NCI-H2081 (cell line): ENCODE measurements around the gene CCDC181.

ENCODE experiments used
- DNase-seq, 2 experiments: peaks; one replicate each; lab custom pipeline; 2025; lab: John Stamatoyannopoulos, UW

Gene CCDC181

DNA sequence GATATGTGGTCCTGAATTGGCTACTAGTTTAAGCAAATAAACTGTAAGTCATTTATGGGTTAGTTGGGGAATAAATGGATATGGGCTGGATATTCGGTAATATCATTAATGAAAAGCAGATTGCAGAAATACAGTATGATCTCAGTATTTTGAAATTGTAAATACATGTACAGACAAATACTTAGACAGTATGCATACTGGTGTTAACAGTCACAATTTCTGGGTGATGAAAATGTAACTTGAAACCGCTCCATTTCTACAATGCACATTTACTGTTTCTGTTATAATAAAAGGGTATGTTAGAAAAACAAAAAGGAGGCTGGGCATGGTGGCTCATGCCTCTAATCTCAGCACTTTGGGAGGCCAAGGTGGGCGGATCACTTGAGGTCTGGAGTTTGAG lies 31.3 kb downstream of the CCDC181 start:
- DNase-seq: no peak

GRCh38 chr1:169392406-169392805 lies 34.9 kb downstream of the CCDC181 start:
- no peak for DNase-seq

- DNase-seq: no peak
These were observed 37.0 kb downstream of the CCDC181 start for GRCh38 chr1:169390303-169390702.

DNA sequence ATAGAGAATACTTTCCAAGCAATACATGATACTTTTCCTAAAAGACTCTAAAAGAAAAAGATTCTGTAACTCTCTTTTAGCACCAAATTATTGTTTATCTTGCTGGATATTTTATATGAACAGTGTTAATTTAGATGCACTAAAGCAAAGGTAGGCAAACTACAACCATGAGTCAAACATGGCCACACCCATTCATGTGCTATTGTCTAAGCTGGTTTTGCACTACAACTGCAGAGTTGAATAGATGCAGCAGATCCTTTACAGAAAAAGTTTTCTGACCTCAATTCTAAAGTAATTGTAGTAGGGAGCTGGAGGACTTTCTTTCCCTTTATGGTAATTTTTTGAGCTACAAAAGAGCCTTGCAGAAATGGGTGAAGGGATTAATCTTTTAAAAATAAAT lies 39.9 kb downstream of the CCDC181 start:
- no peak for DNase-seq

GRCh38 chr1:169383449-169383848 lies 43.8 kb downstream of the CCDC181 start:
- DNase-seq: no peak

GRCh38 chr1:169381162-169381561 lies 46.1 kb downstream of the CCDC181 start:
- no peak for DNase-seq

DNA sequence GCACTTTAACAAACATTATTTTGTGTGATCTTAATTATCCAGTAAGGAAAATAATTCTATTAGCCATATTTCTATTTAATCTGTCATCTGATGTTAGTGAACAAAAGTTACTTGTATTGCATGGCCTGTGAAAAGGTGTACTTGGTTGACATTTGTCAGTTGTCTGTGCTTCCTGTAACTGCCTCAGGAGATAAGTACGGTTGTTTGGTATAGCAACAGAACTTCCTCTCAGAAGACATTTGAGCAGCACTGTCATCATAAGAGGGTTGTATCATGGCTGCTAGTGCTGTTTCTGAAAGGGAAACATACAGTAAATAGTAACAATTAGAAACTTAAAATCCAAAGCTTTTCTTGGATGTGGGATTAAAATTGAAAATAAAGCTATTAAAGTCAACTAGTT lies 55.9 kb downstream of the CCDC181 start:
- DNase-seq: no peak

DNA sequence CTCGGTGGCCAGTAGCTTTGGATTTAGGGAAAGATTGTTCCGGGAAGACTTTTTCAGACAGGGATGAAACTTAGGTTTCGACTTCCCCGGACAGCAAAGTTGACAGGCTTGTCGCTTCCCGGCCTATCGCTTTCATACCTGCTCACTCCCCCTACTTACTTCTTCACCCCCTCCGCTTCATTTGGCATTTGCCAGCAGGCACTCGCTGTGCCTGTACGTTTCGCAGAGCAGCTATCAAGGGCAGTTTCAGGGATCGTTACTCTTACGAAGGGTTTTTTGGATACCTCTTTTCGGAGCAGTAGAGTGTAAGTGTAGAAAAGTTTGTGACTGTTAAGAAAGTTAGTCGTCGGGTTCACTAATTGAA lies 58.9 kb downstream of the CCDC181 start:
- peak in 1 of 2 experiments; percentile 42 for DNase-seq

DNA sequence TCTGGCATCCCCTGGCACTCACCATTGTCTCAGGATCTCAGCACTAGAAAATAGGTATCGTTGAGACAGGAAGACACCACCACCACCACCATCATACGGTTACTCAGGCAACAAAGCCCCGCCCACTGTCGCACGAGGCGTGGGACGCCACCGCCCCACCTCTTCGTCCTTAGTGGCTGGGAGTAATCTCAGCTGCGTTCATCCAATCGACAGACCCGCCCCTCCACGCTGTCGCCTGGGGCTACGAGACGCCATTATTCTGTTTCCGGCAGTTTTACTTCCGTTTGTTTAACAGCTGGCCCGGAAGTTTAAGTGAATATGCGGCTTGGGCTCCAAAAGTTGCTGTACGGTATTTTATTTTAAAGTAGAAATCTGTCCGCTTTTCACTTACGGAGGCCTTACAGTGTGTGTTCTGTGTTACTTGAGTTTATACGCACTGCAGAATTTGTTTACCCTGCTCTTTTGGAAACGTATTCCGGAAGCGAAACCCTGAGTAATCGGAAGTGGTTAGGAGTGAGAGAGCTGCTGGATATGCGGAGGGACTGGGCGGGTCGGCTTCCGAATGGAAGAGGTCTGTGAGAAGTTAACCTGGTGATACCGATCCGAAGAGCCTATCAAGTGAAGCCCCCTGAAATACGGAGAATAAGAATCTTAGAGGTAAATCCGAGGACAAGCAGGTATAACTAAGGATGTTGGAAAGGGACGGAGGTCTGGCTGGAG lies 59.4 kb downstream of the CCDC181 start, which contains the start of the genes BLZF1 and NME7:
Gene BLZF1, plus strand, starts transcription at position 510 of the 720 bp plus-strand sequence. CDS start 1,328 bp downstream, outside the sequence.
Gene NME7, minus strand, starts transcription at position 112 of the 720 bp plus-strand sequence. Its CDS starts 87 bp downstream, at position 25.
- DNase-seq: peak; percentile 98 to 99

- DNase-seq: peak in 1 of 2 experiments; percentile 25
These were observed 60.1 kb downstream of the CCDC181 start for GRCh38 chr1:169367096-169367685.

DNA sequence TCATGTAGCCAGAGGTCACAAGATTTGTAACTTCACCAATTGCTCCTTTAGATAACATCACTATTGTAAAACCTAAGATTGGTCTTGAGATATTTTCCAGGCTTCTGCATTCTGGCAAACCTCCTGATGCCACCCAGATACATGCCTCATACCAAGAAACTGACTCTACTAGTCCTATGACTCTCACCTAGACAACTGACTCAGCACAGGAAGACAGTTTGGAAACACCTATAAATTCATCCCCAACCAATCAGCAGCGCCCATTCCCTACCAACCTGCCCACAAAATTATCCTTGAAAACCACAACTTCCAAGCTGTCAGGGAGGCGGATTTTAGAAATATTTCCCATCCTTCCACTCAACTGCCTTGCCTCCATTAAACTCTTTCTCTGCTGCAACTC lies 62.3 kb downstream of the CCDC181 start:
- no peak for DNase-seq

DNA sequence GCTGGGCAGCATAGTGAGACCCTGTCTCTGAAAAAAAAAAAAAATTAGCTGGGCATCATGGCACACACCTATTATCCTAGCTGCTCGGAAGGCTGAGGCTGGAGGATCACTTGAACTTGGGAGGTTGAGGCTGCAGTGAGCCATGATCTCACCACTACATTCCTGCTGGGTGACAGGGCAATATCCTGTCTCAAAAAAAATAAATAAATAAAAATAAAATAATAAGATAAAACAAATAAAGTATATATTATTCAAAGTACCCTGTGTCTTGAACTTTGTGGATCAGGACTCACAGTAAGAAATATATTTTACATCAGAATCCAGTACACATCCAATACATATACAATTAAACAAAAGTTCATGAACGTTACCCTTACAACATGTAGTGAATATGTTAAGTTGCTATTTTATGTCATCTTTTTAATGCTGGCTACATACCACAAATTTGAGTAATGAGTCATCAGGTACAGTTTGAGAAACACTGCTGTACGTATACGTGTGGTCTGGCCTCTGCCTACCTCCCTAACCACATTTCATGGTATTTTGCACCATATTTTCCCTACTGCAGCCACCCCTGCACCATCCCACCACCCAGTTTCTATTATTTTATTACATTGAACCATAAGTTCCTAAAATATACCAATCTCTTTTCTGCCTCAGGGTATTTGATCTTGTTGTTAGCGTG lies 64.1 kb downstream of the CCDC181 start:
- DNase-seq: no peak

DNA sequence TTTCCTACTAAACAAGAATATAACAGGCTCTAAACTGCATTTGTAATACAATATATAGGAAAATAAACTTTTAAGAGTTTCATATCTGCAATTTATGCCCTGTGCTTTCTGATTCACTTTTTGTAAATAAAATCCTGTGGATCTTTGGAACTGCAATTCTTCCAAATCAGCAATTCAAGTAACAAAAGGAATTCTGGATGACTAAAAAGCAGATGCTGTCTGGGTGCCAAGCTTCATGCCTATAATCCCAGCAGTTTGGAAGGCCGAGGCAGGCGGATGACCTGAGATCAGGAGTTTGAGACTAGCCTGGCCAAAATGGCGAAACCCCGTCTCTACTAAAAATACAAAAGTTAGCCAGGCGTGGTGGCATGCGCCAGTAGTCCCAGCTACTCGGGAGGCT lies 66.0 kb downstream of the CCDC181 start:
- DNase-seq: no peak

DNA sequence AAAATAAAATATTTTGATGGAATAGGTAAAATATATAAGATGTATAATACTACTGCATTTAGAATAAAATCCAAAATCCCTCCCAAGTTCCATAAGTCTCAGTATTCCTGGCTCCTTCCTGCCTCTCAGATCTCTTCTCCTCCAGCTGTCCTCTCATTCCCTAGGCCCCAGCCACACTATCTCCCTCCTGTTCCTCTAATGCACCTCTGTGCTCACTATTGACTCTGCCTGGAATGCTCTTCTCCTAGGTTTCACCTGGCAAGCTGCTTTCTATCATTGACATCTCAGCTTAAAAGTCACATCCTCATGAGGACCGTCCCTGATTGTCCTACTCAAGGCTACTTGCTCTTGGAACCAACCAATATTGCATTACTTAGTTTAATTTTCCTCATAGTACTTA lies 66.9 kb downstream of the CCDC181 start:
- no peak for DNase-seq

DNA sequence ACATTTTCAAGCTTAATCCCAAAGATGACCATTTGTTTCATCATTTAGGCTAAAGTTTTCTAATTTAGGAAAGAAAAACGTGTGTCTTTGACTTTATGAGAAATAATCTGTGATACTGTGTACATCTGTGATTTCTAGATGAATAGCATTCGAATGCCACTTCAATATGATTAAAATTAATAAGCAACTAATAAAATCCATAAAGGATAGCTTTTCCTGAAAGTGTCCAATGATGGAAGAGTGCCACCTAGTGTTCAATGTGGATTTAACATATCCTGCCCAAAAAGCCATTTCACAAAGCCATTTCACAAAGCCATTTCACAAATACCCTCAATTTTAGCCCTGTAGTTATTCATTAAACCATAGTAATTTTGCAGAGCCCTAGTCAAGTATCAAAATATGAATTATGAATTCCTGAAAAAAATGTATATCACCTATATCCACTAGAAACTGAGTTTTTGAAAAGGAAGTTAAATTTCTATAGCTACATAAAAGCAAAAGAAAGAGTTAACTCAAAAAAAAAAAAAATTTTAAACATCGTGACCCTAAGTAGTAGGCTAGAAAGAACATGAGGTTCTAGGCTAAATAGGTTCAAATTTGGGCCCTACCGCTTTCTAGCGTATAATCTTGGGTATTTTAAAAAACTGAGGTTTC lies 78.8 kb downstream of the CCDC181 start:
- DNase-seq: peak; percentile 60 to 62

GRCh38 chr1:169347688-169348382 lies 79.4 kb downstream of the CCDC181 start:
- DNase-seq: no peak

DNA sequence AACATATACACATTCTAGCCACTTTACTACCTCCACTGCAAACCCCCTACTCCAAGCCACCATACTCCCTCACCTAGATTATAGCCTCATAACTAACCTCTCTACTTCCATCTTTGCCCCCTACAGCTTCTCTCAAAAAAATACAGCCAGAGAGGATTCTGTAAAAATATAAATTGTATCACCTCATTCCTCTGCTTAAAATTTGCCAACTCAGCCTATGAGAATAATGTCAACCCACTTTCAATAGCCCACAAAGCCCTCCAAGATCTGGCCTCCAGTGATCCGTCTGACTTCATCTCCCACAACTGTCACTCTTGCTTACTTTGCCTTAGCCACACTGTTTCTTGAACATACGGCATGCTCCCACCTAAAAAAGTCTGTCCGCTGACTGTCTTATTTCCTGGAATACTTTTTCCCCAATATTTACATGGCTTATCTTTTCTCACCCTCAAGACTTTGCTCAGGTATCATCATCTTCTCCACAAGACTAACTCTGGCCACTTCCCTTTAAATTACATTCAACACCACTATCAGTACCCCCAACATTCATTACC lies 81.2 kb downstream of the CCDC181 start:
- no peak for DNase-seq

DNA sequence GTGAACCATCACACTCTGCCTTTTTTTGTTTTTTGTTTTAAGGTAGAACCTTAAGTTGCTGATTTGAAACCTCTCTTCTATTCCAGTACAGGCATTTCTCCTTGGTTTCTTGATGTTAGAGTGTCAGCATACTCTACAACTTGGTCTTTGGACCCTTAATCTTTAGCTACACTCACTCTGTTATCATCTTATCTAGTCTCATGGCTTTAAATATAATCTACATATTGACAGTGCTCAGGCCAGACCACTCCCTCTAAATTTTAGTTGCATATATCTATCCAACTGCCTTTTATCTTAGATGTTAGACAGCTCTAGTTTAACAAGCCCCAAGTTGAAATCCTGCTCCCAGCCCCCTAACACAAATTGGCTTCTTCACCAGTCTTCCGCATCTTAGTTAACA lies 81.8 kb downstream of the CCDC181 start:
- DNase-seq: no peak
